ENCODE measurements around the gene CDH13.

Gene CDH13

GRCh38 chr16:83602761-83603722 lies 976.3 kb downstream of the CDH13 start:
- no peak for DNase-seq

- DNase-seq = no peak
These were observed 977.2 kb downstream of the CDH13 start for GRCh38 chr16:83603723-83604570.

DNA sequence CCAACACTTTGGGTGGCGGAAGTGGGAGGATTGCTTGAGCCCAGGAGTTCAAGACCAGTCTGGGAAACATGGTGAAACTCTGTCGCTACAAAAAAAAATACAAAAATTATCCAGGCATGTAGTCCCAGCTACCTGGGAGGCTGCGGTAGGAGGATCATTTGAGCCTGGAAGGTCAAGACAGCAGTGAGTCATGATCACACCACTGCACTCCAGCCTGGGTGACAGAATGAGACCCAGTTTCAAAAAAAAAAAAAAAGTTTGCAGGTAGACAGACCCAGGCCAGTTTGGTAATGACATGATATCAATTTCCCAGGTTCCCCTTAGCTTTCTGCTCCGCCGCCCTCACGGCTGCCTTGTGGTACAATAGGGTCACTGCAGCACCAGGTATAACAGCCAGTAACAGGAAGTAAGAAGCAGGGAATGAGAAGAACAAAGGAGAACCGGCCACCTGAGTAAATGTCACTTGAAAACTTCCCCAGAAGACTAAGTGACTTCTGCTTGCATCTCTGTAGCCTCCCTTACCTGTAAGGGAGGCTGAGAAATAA lies 979.8 kb downstream of the CDH13 start:
- DNase-seq = no peak

DNA sequence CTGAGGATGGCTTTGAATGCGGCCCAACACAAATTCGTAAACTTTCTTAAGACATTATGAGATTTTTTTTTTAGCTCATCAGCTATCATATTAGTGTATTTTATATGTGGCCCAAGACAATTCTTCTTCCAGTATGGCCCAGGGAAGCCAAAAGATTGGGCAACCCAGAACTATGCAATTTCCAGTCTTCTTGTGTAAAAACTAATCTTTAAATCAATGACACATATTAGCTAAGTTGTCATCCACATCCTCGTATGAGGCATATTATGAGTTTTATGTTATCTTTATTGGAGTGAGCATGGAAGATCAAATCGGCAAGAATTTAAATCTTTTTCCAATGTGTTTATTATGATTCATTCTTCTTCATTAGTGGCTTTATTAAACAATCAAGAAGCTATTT lies 982.4 kb downstream of the CDH13 start:
- no peak for DNase-seq

GRCh38 chr16:83615141-83615952 lies 988.6 kb downstream of the CDH13 start:
- peak; percentile 2 for DNase-seq

- DNase-seq = no peak
These were observed 989.2 kb downstream of the CDH13 start for GRCh38 chr16:83615953-83616350.

GRCh38 chr16:83619381-83620150 lies 992.8 kb downstream of the CDH13 start:
- peak; percentile 3 for DNase-seq

- no peak for DNase-seq
These were observed 995.2 kb downstream of the CDH13 start for GRCh38 chr16:83622010-83622409.

GRCh38 chr16:83623091-83623730 lies 996.4 kb downstream of the CDH13 start:
- no peak for DNase-seq

DNA sequence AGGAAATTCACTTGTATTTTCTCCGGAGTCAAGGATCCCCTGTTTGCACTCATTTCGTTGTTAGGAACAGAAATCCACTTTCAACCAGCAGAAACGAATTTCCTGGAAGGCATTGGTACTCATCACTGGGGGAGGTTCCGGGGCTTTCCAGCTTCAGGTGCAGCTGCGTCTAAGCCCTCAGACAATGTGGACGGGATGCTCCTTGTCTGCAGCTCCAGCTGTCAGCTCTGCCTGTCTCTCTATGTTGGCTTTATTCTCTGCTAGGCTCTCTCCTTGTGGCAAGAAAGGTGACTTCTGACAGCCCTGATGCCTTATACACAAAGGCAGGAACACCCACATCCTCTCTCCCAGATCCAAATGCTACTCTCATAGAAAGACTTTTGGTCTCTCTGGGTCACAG lies 997.1 kb downstream of the CDH13 start:
- DNase-seq = no peak

DNA sequence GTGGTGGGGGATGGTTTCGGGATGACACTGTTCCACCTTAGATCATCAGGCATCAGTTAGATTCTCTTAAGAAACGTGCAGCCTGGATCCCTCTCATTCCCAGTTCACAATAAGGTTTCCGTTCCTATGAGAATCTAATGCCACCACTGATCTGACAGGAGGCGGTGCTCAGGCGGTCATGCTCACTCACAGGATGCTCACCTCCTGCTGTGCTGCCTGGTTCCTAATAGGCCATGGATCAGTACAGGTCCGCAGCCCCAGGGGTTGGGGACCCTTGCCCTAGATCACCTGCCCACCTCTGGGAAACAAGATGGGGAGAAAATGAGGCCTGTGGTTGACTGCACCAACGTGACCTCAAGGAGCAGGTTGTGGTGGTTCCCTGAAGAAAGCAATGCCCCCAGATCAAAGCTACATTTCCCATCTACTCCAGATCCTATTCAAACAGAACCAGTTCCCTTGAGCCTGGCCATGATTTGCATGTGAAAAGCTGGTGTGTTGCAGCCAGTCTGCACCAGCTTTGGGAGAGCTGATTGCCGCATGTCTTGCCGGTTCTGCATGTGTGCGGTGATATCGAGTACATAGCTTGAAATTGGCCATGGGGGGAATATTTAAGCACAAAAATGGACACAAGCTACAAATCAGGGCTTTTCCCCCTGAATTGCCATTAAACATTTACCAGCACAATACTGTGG lies 997.8 kb downstream of the CDH13 start:
- no peak for DNase-seq

DNA sequence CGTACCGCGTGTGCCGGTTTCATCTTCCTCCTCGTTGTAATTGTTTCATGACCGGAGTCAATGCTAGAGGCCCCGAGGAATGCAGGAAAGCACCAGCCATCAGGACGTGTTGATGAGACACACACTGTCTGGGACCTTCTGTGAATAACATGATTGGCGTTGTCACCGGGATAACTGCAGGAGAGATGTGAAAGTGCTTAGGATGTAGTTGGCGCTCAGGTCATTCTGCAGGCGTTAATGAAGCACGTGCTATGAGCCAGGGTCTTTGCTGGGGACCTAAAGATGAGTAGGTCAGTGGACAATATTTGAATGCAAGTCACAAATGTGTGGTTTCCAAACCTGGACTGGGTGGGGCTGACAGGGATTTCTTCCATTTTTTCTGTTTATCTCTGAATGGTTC lies 999.4 kb downstream of the CDH13 start:
- no peak for DNase-seq

DNA sequence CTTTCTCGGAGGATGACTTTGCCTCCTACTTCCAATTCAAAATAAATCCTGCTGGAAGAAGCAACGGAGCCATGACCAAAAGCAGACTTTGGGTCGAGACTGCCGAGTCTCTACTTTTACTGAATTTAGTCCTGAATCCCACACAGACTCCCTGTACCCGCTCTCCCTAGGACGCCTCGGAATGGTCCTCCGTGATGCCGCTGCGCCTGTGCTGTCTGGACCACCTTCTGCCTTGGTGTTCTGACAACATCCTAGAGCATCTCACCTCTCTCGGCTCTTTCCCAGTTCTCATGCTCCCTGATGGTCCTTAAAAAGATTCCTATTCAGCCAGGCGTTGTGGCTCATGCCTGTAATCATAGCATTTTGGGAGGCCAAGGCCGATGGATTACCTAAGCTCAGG lies 999.9 kb downstream of the CDH13 start:
- no peak for DNase-seq

DNA sequence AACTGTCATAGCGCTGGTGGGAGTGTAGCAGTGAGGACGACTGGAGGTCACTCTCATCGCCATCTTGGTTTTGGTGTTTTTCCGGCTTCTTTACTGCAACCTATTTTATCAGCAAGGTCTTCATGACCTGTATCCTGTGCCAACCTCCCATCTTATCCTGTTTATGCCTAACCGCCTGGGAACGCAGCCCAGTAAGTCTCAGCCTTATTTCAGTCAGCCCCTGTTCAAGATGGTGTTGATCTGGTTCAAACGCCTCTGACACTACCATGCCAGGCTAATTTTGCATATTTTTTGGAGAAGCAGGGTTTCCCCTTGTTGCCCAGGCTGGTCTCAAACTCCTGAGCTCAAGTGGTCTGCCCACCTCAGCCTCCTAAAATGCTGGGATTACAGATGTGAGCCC lies 1001.2 kb downstream of the CDH13 start:
- DNase-seq = no peak

- DNase-seq = no peak
These were observed 1002.7 kb downstream of the CDH13 start for GRCh38 chr16:83629426-83629825.

- DNase-seq = no peak
These were observed 1003.1 kb downstream of the CDH13 start for GRCh38 chr16:83629836-83630235.

DNA sequence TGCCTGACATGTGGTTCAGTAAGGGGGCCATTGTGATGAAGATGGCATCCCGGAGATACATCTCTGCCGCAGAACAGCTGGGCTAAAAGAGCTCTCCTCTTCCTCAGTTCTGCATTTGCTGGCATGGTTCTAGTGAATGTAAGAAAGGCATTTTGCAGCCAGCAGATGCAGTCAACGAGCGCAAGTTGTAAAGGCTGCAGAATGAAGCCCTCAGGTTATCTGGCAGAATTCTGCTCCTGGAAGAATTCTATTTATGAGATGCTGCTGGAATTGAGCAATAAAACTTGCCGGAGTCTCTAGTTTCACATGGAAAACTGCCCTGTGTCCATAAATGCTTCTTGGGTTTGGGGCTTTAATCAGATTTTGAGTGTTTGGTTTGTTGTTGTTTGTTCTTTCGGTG lies 1004.2 kb downstream of the CDH13 start:
- DNase-seq = peak; percentile 2

- no peak for DNase-seq
These were observed 1006.5 kb downstream of the CDH13 start for GRCh38 chr16:83633286-83633685.

GRCh38 chr16:83648347-83648746 lies 1021.6 kb downstream of the CDH13 start:
- no peak for DNase-seq

DNA sequence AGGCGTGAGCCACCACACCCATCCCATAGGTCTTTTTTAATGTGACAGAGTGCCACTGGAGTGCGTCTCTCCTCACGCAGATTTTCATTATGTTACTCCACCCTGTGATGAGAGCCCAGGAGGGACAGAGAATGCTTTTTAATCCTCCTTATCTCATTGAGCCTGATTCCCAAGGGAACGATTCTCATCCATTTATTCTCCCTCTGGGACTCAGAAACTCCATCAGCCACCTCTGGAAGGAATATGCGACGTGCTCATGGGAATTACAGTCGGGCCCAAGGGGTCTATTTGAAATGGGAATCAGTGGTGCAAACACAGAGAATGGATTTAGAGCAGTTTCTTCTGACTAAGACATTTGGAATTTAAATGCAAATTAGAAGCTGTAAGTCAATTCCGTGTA lies 1025.1 kb downstream of the CDH13 start:
- no peak for DNase-seq

DNA sequence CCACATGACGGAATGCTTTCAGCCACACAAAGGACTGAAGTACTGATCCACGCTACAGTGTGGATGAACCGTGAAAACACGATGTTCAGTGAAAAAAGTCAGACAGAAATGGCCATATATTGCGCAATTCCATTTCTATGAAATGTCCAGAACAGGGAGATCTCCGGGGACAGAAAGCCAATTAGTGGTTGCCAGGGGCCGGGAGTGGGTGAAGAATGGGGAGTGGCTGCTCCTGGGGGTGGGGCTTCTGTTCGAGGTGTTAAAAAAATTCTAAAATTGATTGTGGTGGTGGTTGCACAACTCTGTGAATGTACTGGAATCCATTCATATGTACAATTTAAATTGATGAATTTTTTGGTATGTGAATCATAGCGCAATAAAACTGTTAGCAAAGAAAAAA lies 1026.2 kb downstream of the CDH13 start:
- no peak for DNase-seq
